ENCODE data around the gene RAPGEF1.
"Not testable (repeated sequence)": the region's sequence is repeated elsewhere in the genome, so short reads cannot be mapped to it uniquely, and the experiment has no call there.

Gene RAPGEF1

GRCh38 chr9:131727795-131728545, 11.9 kb downstream of the RAPGEF1 start:
- no peak for DNase-seq

DNA sequence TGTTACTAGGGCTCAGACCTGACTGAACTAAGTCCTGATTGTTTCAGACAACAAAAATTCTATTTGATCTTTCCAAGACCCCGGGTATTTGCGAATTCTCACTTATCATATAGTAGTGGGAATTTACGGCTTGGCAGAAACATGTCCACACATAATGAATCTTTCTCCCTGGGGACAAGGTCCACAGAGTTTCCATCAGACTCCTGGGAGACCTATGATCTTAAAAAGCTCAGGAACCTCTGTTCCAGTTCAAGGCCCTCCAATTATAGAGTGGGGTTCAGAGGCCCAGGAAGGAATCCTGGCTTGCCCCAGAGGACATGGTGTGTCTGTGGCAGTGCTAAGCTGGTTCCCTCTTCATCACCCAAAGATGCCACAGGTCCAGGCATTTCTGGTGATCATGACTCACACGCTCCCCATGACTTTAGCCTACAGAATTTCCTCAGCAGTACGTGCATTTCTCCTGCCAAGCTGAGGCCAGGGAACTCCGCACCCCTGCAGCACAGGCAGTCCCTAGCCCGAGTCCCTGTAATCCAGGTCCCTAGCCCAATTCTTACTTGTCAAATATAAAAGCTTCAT, 12.6 kb downstream of the RAPGEF1 start:
- peak; percentile 61 for DNase-seq

DNA sequence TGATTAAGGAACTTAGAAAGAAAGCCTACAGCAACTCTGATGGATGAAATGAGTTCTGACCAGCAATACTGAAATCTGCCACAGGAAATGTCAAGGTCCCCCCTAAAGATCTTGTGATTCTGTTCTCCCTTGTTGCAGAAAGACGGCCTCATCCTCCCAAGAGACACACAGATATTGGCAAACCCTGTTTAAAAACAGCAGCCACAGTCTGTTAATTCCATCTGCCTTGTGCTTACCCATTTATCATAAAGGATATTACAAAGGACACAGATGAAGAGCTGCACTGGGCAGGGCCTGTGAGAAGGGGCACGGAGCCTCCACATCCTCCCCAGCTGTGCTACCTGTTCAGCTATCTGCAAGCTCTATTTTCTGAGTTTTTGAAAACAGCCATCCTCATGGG, 15.2 kb downstream of the RAPGEF1 start:
- DNase-seq = no peak

DNA sequence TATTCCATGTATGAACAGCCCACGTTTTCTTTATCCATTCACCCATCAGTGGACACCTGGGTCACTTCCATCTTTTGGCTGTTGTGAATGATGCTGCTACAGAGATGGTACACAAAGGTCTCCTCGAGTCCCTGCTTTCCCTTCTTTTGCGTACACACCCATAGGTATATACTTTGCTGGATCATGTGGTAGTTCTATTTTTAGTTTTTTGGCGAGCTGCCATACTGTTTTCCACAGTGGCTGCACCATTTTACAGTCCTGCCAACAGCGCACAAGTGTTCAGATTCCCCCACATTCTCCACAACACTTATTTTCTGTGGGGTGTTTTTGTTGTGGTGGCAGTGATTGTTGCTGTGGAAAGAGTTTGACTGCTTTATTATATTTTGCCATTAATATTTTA, 16.2 kb downstream of the RAPGEF1 start:
- DNase-seq = no peak

GRCh38 chr9:131722255-131722654, 17.6 kb downstream of the RAPGEF1 start:
- DNase-seq = no peak

DNA sequence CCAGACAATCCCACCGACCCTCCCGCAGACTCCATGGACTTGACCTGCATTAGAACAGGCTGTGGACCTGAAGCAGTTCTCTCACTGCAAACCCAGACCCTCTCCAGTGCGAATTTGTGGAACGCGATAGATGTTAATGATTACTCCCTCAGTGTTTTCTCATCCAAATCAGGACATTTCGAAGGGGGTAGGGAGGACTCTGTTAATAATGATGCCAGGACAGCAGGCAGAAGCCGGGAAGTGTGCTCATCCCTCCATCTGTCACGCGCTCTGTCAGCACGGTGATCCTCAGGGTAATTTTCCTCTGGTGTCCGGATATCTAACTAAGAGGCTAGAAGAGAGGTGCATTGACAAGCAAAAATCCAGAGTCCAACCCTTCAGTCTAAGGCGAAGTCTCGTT, 18.8 kb downstream of the RAPGEF1 start:
- DNase-seq = no peak

DNA sequence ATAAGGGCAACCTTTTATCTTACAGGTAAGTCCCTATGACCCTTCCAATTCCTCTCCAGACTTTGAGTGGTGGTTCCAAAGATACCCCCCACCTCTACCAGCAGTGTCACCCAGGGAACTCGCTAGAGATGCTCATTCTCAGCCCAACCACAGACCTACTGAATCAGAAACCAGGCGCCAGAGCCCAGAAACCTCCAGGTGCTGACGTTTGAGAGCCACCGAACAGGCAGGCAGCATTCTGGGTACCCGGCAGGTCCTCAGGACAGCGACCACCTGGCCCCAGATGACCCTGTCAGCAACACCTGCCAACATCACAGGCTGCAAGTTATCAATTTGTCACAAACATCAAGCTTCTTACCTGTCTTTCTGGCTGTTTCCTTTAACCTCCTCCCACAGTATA, 19.5 kb downstream of the RAPGEF1 start:
- no peak for DNase-seq

GRCh38 chr9:131719262-131719908, 20.5 kb downstream of the RAPGEF1 start:
- peak; percentile 70 for DNase-seq

GRCh38 chr9:131717719-131718460, 22.0 kb downstream of the RAPGEF1 start:
- DNase-seq = no peak

GRCh38 chr9:131715906-131716305, 24.0 kb downstream of the RAPGEF1 start:
- DNase-seq = no peak

DNA sequence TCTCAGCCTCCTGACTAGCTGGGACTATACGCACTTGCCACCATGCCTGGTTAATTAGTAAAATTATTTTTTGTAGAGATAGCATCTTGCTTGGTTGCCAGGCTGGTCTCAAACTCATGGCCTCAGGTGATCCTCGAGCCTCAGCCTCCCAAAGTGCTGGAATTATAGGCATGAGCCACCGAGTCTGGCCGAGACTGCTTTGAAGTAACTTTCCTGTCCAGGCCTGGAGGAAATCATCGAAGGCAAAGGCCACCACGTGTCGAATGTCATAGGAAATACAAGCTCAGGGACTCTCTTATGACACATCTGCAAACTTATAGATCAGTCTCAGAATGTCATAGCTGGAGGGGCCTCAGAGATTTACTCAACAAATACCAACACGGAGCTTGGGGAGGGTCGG, 25.1 kb downstream of the RAPGEF1 start:
- no peak for DNase-seq

DNA sequence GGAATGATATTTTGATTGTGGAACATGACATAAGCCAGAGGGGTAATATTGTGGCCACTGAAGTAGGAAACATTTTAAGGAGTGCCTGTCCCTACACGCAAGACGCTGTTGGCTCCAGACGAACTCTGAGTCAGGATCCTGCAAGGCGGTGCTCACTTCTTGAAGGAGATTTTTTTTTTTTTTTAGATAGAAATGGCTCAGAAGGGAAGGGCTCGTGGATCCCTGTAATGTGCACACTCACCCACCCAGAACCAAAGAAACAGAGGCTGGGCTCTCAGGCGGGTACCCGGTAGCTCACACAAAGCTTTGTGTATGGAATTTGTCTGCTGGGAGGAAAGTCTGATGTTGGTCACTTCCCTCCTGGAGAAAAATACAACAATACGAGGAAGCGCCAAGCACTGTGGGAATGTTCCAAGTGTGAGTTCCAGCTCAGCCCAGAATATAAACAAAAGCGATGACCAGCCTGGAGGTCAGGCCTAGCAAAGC, 25.7 kb downstream of the RAPGEF1 start:
- no peak for DNase-seq

DNA sequence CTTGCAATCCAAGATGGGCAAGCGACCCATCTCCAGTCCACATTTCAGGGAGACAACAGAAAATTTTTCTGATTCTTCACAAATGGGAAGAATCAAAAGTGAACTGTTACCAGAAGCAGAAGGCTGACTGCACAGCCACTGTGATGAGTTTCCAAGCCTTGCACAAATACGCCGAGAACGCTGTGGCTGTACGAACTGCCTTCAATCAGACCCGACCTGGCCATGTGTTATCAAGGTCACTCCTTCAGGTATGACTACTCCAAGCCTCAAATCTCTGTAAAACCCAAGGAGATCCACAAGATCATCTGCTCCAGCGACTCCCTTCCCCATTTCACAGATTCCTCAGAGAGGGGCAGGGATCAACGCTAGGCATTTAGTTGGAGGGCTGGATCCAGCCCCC, 26.9 kb downstream of the RAPGEF1 start:
- no peak for DNase-seq

DNA sequence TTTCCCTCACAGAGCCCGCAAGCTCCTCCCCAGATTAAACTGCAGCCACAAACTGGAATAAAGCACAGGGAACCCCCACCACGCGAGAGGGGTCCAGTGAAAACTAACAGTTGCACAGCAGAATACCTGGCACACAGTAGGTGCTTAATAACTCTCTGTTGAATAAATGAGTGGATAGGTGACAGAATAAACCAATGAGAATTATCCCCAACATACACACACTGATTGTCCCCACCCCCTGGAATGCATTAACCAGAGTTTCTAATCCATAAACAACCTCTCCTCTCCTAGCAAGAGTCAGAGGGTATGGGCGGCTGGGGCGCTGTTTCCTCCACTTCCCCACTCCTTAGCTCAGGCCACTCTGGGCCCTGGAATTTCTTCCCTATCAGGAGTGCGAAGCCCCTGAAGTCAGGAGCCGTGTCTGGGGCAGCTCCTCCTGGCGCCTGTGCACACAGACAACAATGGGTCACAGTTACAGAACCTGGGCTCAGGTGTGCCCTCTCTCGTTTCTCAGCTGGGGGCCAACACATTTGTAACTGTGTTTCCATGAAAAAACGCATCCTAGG, 27.6 kb downstream of the RAPGEF1 start:
- no peak for DNase-seq

DNA sequence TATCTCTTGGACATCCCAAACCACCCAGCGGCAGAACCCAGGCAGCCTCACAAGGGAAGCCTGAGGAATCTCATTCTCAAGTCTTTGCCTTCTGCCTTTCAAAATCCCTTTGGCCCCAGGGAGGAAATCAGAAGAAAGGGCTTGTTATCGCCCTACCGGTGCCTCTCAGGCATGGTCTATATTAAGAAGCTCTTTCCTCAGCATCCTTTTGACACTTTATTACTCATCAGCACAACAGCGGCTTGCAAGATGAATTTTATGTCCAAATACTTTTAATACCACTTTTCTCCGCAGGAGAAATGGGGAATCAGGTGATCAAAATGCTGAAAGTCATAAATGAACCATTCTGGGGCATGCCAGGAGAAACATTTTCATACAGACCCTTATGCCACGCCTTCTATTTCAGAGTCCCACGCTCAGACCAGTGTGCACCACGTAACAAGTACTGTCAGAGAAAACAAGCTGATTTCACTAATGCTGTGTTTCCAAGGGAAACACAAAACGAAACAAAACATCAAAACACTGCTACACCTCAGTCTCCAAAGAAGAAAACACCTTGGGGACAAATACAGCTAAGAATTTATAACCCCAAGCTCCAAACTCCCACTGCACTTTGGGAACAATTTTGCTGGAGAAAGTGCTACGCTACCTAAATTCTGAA, 30.0 kb downstream of the RAPGEF1 start:
- DNase-seq = peak; percentile 19

DNA sequence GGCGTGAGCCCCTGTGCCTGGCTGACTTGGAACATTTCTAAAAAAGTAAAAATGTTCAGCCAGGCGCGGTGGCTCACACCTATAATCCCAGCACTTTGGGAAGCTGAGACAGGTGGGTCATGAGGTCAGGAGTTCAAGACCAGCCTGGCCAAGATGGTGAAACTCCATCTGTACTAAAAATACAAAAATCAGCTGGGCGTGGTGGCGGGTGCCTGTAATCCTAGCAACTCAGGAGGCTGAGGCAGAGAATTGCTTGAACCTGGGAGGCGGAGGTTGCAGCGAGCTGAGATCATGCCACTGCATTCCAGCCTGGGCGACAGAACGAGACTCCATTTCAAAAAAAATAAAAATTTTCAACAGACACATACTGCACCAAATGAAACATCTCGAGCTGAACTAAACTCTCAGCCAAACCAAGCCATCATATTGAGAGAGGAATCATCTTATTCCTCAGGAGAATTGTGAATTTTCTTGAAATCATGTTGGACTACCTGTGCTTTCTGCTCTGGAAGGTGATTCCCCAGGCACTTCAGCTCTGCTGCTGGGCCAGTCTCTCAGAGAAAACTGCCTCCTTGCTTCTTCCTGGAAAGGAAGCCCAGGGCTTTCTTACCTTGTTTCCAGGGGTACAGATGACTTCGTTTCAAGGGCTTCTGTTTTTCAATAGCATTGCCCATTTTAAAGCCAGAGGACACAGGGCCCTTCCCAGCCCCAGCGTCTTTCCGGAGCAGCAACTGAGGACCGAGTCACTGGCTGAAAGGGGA, 30.7 kb downstream of the RAPGEF1 start:
- DNase-seq = not testable (repeated sequence)

- peak; percentile 67 for DNase-seq
These were observed 31.5 kb downstream of the RAPGEF1 start for GRCh38 chr9:131708226-131709002.

DNA sequence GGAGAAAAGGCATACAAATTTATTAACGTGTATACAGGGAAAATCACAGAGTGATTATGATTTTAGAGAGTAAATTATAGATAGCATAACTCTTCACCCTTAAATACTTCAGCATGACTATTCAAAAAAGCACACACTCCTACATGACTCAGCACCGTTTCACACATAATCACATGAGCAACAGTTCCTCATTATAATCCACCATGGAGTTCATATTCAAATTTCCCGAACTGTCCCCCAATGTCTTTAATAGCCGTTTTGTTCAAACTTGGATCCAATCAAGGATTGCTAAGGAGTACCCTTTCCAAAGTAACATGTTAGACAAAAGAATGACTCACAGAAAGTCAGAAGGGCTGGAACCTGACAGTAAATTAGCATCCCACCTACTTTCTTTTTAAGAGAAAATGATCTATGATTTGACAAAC, 32.1 kb downstream of the RAPGEF1 start:
- peak; percentile 77 for DNase-seq

DNA sequence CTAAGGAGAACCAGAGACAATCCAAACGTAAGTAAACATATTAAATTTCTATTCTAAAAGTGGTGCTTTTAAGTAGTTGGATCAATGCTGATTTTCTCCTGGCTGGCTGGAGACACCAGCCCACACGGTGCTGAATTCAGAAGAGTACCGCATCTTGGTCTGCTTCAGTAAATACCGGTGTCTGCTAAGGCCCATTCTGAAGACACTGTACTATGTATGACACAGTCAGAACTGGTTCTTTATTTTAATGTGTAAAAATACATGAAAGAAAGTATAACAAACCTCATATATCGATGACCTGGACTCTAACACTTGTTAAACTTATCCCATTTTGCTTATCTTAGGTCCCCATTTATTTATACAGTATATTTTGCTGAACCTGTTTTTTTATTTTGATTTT, 32.8 kb downstream of the RAPGEF1 start:
- DNase-seq = no peak

DNA sequence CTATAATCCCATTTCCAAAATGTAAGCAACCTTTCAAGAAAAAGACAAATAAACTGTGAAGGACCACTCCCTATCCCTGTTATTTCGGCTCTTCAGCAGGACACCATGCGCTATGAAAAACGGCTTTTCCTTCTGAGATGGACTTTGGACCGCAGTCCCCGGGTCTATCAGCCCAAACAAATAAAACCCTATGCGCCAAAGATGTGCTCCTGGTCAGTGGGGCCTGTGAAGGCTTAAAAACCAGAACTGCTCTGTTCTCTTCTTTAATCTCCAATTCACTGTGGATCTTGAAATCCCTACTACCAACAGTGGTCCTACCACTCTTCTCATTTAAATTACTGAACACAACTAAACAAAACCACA, 33.3 kb downstream of the RAPGEF1 start:
- DNase-seq = no peak

- DNase-seq = no peak
These were observed 34.9 kb downstream of the RAPGEF1 start for GRCh38 chr9:131704988-131705387.

Data from MV-4-11 (cell line).